Cardiac fibroblast (primary cell): Measurements from ENCODE around the gene ARID4B.

Source experiments
- DNase-seq, 2 donors: peaks; one replicate each; pipeline versions ENCODE4 v3.0.0 to v3.0.0-alpha.2; 2010; ENCODE audit warnings: low read depth in 2 of 2
- H3K4me3 ChIP-seq, 2 donors: replicated peaks in 1 of 2; 1 replicate in 1 of 2; 2 replicates in 1 of 2; pipeline ENCODE4 v1.5.1; 2011; ENCODE audit warnings: low read depth in 2 of 2, low read length in 2 of 2, mild to moderate bottlenecking in 2 of 2, moderate library complexity in 1 of 2
- CTCF ChIP-seq: IDR thresholded peaks from one replicate; pipeline ENCODE4 v1.5.1; 2011; ENCODE audit warnings: low read depth, mild to moderate bottlenecking, low read length, inconsistent platforms

Gene ARID4B, protein sequence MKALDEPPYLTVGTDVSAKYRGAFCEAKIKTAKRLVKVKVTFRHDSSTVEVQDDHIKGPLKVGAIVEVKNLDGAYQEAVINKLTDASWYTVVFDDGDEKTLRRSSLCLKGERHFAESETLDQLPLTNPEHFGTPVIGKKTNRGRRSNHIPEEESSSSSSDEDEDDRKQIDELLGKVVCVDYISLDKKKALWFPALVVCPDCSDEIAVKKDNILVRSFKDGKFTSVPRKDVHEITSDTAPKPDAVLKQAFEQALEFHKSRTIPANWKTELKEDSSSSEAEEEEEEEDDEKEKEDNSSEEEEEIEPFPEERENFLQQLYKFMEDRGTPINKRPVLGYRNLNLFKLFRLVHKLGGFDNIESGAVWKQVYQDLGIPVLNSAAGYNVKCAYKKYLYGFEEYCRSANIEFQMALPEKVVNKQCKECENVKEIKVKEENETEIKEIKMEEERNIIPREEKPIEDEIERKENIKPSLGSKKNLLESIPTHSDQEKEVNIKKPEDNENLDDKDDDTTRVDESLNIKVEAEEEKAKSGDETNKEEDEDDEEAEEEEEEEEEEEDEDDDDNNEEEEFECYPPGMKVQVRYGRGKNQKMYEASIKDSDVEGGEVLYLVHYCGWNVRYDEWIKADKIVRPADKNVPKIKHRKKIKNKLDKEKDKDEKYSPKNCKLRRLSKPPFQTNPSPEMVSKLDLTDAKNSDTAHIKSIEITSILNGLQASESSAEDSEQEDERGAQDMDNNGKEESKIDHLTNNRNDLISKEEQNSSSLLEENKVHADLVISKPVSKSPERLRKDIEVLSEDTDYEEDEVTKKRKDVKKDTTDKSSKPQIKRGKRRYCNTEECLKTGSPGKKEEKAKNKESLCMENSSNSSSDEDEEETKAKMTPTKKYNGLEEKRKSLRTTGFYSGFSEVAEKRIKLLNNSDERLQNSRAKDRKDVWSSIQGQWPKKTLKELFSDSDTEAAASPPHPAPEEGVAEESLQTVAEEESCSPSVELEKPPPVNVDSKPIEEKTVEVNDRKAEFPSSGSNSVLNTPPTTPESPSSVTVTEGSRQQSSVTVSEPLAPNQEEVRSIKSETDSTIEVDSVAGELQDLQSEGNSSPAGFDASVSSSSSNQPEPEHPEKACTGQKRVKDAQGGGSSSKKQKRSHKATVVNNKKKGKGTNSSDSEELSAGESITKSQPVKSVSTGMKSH (N-terminal part only)

DNA sequence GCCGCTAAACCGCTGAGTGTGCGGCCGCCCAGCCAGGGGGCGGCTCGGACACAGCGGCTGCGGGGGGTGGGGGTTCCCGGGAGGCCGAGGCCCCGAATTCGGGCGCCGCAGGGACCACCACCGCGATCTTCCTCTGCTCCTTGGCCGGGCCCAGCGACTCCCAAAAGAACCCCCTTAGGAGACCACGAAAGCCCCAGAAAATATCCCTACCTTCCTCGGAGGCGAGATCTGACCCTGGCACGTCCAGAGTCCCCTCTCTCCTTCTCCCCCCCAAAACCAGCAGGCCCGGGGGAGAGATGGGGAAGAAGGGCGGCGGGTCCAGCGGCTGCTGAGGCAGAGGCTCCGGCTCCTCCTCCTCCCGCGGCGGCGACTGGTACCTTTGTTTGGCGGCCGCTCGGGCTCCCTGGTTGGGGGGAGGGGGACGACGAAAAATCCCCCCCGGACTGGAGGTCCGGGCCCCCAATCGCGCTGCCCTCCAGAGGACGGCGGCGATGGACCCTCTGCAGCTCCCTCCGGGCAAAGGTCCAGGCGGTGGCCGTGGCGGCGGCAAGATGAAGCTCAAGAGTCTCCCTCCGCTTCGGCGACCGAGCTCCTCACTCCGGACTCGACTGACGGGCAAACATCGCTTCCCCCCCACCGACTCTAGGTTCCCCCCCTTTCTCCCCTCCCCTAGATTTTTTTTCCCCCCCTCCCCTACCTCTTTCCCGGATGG is at the start of gene ARID4B:
TSS of gene ARID4B (minus strand) at position 621 of the 712 bp plus-strand sequence. CDS start 1,260 bp downstream, outside the sequence.
- TF ChIP-seq CTCF = no peak
- H3K4me3 ChIP-seq = peak within 1 kb of the TSS; percentile 85 to 95
- DNase-seq = no peak

GRCh38 chr1:235375919-235376605 is 48.1 kb upstream of the ARID4B start:
- no peak for TF ChIP-seq CTCF
- H3K4me3 ChIP-seq = no peak overlapping the region
- no peak for DNase-seq

- no peak overlapping the region for H3K4me3 ChIP-seq
- TF ChIP-seq CTCF = no peak
- no peak for DNase-seq
Measured at GRCh38 chr1:235369802-235370201, 41.8 kb upstream of the ARID4B start.

- peak overlapping the region; percentile 75 to 85 for H3K4me3 ChIP-seq
- no peak for TF ChIP-seq CTCF
- DNase-seq = no peak
Measured at GRCh38 chr1:235368428-235368827, 40.4 kb upstream of the ARID4B start.

DNA sequence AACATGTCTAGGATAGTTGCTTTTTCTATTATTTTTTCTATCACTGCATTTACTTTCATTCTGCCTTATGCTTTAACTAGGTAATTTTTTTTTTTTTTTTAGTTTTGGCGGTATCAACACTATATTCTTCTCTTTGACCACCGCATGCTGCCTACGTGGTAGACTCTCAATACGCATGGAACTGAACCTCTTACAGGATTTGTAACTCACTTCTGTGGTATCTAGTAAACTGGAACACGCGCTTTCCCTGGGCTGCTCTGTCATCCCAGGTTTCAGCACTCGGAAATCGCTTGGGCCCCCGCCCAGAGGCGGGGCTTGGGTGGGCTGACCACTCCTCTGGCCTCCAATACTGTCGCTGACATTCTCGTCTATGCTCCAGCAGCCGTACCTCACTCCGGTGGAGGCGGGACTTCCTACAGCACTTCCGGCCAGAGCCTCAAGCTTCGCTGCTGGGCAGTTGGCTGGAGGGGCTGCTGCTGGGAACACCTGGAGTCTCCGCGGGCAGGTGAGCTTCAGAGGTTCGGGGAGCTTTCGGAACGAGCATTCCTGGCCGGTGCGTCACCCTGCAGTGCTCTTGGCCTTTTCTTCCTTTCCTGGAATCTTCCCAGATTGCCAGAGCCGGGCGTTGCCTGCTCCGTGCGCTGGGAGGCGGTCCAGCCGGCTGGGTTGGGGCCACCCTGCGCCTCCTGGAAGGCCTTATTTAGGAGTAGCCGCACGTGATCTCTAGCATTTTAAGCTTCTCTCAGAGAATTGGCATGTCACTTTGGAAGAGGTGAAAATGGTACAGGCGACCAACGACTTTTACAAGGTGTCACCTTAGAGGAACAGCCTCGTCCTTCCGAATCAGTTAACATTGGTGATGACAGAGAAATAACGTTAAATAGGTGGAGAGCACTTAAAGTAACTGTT is 39.3 kb upstream of the ARID4B start, which contains the start of gene TBCE:
TSS of gene TBCE (plus strand) at position 428 of the 909 bp plus-strand sequence. CDS start 12,623 bp downstream, outside the sequence.
- TF ChIP-seq CTCF = peak; percentile 43
- peak; percentile 97 for DNase-seq
- peak within 1 kb of the TSS; percentile 75 to 85 for H3K4me3 ChIP-seq
